T1000 (cell line): ENCODE results near the gene TAPBP.
"Not testable (repeated sequence)": the region's sequence is repeated elsewhere in the genome, so short reads cannot be mapped to it uniquely, and the experiment has no call there.

Experiments used
- DNase-seq: peaks from one replicate; lab custom pipeline; 2025; ENCODE audit warnings: mixed read lengths; lab: John Stamatoyannopoulos, UW

Gene TAPBP

GRCh38 chr6:33313709-33314514, at the start of gene TAPBP:
TAPBP (minus strand) TSS chr6:33314078; CDS start chr6:33314041, 37 bp downstream.
- DNase-seq, result peak; percentile 31

- not testable (repeated sequence) for DNase-seq
These were observed 49.6 kb upstream of the TAPBP start for GRCh38 chr6:33363486-33363885.

GRCh38 chr6:33359331-33359730, 45.5 kb upstream of the TAPBP start:
- no peak for DNase-seq

- not testable (repeated sequence) for DNase-seq
These were observed 43.4 kb upstream of the TAPBP start for GRCh38 chr6:33357160-33357871.

- DNase-seq, result no peak
These were observed 42.4 kb upstream of the TAPBP start for GRCh38 chr6:33356295-33356694.

- not testable (repeated sequence) for DNase-seq
These were observed 42.0 kb upstream of the TAPBP start for GRCh38 chr6:33355860-33356259.

- DNase-seq, result no peak
These were observed 33.9 kb upstream of the TAPBP start for GRCh38 chr6:33347816-33348215.

- not testable (repeated sequence) for DNase-seq
These were observed 33.1 kb upstream of the TAPBP start for GRCh38 chr6:33346972-33347371.

- DNase-seq, result peak; percentile 41
These were observed 31.1 kb upstream of the TAPBP start for GRCh38 chr6:33344701-33345697.

GRCh38 chr6:33343953-33344611, 30.2 kb upstream of the TAPBP start:
- no peak for DNase-seq

- not testable (repeated sequence) for DNase-seq
These were observed 29.7 kb upstream of the TAPBP start for GRCh38 chr6:33343606-33343952.

GRCh38 chr6:33339193-33339592, 25.3 kb upstream of the TAPBP start:
- no peak for DNase-seq

- DNase-seq, result no peak
These were observed 22.6 kb upstream of the TAPBP start for GRCh38 chr6:33336495-33336894.

- no peak for DNase-seq
These were observed 22.0 kb upstream of the TAPBP start for GRCh38 chr6:33335916-33336315.

- no peak for DNase-seq
These were observed 19.8 kb upstream of the TAPBP start for GRCh38 chr6:33333666-33334065.

- no peak for DNase-seq
These were observed 16.9 kb upstream of the TAPBP start for GRCh38 chr6:33330736-33331135.

- DNase-seq, result no peak
These were observed 15.2 kb upstream of the TAPBP start for GRCh38 chr6:33329058-33329457.

- DNase-seq, result no peak
These were observed 10.2 kb upstream of the TAPBP start for GRCh38 chr6:33324125-33324524.

GRCh38 chr6:33323623-33323948, 9.7 kb upstream of the TAPBP start:
- no peak for DNase-seq

- DNase-seq, result no peak
These were observed 7.3 kb upstream of the TAPBP start for GRCh38 chr6:33321227-33321626.

GRCh38 chr6:33320315-33321181, 6.7 kb upstream of the TAPBP start:
- peak; percentile 62 for DNase-seq
